ENCODE data around the gene AVEN.

DNA sequence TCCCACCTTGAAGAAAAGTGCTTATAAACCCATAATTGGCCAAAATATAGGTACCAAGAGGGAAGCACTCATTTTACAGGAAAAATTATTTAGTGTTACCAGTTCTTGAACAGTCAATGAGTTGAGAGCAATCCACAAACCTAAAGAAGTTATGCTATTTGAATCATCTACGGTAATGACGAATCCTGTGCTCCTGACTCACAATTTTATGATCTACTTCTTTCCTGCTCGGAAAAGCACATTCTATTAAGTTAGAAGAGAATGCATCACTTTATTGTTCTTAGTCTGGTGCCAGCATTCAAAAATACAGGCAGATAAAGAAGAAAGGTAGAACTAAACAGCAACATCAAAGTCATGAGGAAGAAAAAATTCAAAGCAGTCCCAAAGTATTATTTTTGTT lies 37.5 kb downstream of the AVEN start:
- TF ChIP-seq EZH2 (IDR thresholded peaks at IDR 0.05; ENCODE audit: borderline replicate concordance, low read length), result no peak
- TF ChIP-seq, protein P1, sequence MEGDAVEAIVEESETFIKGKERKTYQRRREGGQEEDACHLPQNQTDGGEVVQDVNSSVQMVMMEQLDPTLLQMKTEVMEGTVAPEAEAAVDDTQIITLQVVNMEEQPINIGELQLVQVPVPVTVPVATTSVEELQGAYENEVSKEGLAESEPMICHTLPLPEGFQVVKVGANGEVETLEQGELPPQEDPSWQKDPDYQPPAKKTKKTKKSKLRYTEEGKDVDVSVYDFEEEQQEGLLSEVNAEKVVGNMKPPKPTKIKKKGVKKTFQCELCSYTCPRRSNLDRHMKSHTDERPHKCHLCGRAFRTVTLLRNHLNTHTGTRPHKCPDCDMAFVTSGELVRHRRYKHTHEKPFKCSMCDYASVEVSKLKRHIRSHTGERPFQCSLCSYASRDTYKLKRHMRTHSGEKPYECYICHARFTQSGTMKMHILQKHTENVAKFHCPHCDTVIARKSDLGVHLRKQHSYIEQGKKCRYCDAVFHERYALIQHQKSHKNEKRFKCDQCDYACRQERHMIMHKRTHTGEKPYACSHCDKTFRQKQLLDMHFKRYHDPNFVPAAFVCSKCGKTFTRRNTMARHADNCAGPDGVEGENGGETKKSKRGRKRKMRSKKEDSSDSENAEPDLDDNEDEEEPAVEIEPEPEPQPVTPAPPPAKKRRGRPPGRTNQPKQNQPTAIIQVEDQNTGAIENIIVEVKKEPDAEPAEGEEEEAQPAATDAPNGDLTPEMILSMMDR (IDR thresholded peaks at IDR 0.05; ENCODE audit: low read length), result no peak

Data from OCI-LY1 (cell line).